A549 (cell line): Measurements from ENCODE around the gene NOS3. TPM values are rescaled to one million over a fixed set of nuclear protein-coding genes. Genes with fewer than 3 reads are reported as not detected.

Source experiments
- ATAC-seq, 2 experiments: fragments of 200-7000 bp in 1 of 2; fragments of >200 bp in 1 of 2; cut with Nextera tagmentation in 1 of 2; cut with Tn5 transposase in 1 of 2; 3 replicates each; pipeline versions ENCODE4 v1.8.0 to v1.9.1; 2018 to 2020; ENCODE audit warnings: mild to moderate bottlenecking in 1 of 2, moderate library complexity in 1 of 2
- CTCF ChIA-PET: fragments of 300-600 bp; sonication (Branson Sonifier 250); formaldehyde crosslinking; extraction: SDS; loops from one replicate; lab custom pipeline; 2021; ENCODE audit warnings: antibody characterized with exemption, inconsistent platforms; lab: Yijun Ruan, JAX
- POLR2A ChIA-PET: fragments of 350-600 bp; formaldehyde crosslinking; extraction: SDS; loops from one replicate; lab custom pipeline; 2021; ENCODE audit warnings: antibody characterized with exemption, inconsistent platforms; lab: Yijun Ruan, JAX
- DNase-seq, 2 experiments: peaks; one replicate each; pipeline versions ENCODE4 v3.0.0 to v3.0.0-alpha.2; 2011 to 2016; ENCODE audit warnings: low read depth in 1 of 2, low spot score in 1 of 2
- FAIRE-seq: peaks from 2 replicates; lab custom pipeline; 2011; peaks lifted over from hg19 to GRCh38; lab: Jason Lieb, UNC
- H3K27ac ChIP-seq, 2 experiments: fragments of >200 bp; sonication (Bioruptor Twin); formaldehyde crosslinking; 3 replicates each; pipeline ENCODE4 v1.5.1; 2016 to 2017
- H3K4me1 ChIP-seq: fragments of >200 bp; sonication (Bioruptor Twin); formaldehyde crosslinking; 3 replicates; pipeline ENCODE4 v1.6.1; 2016
- H3K4me2 ChIP-seq: fragments of >200 bp; sonication (Bioruptor Twin); formaldehyde crosslinking; 3 replicates; pipeline ENCODE4 v1.6.1; 2016
- H3K4me3 ChIP-seq: fragments of >200 bp; sonication (Bioruptor Twin); formaldehyde crosslinking; 3 replicates; pipeline ENCODE4 v1.5.1; 2016
- H3K9me3 ChIP-seq: fragments of >200 bp; sonication (Bioruptor Twin); formaldehyde crosslinking; 3 replicates; pipeline ENCODE4 v1.6.1; 2016
- ATOH8 ChIP-seq: fragments of 250-450 bp; sonication (Bioruptor Pico); IDR thresholded peaks from 2 replicates; pipeline ENCODE4 v1.5.0; 2020; ENCODE audit warnings: low read depth, mild to moderate bottlenecking, moderate library complexity
- BCL3 ChIP-seq: fragments of >200 bp; sonication (Bioruptor Twin); formaldehyde crosslinking; IDR thresholded peaks from 3 replicates; pipeline ENCODE4 v1.6.1; 2016
- CBX8 ChIP-seq: fragments of 200-600 bp; sonication (generic); IDR thresholded peaks from 2 replicates; pipeline ENCODE4 v1.6.1; 2016
- CEBPB ChIP-seq, 2 experiments: fragments of >200 bp in 1 of 2; sonication (Bioruptor Twin) in 1 of 2; formaldehyde crosslinking in 1 of 2; IDR thresholded peaks; 2 replicates each; pipeline ENCODE4 v1.6.1; 2012 to 2016
- CHD2 ChIP-seq: fragments of 150-350 bp; IDR thresholded peaks from 2 replicates; pipeline ENCODE4 v1.6.1; 2014; ENCODE audit warnings: low read length; ENCODE audit not compliant: partially characterized antibody
- CHD4 ChIP-seq: fragments of 200-600 bp; sonication (generic); IDR thresholded peaks from 2 replicates; pipeline ENCODE4 v1.6.1; 2016; ENCODE audit warnings: antibody characterized with exemption, mild to moderate bottlenecking, borderline replicate concordance
- EHF ChIP-seq: fragments of 250-450 bp; sonication (Bioruptor Pico); IDR thresholded peaks from 2 replicates; pipeline ENCODE4 v1.5.0; 2020; ENCODE audit warnings: mild to moderate bottlenecking
- ELK1 ChIP-seq: fragments of 150-350 bp; IDR thresholded peaks from 2 replicates; pipeline ENCODE4 v1.6.1; 2014; ENCODE audit warnings: low read depth, mild to moderate bottlenecking, low read length
- EP300 ChIP-seq, 2 experiments: fragments of >200 bp; sonication (Bioruptor Twin); formaldehyde crosslinking; IDR thresholded peaks; 2 replicates in 1 of 2; 3 replicates in 1 of 2; pipeline ENCODE4 v1.6.1; 2016 to 2017
- GATA3 ChIP-seq: IDR thresholded peaks from 2 replicates; pipeline ENCODE4 v1.6.1; 2012; ENCODE audit warnings: borderline replicate concordance
- HES2 ChIP-seq: fragments of >200 bp; sonication (Bioruptor Twin); formaldehyde crosslinking; IDR thresholded peaks from 2 replicates; pipeline ENCODE4 v1.6.1; 2016
- HEYL ChIP-seq: fragments of 250-450 bp; sonication (Bioruptor Pico); IDR thresholded peaks from 2 replicates; pipeline ENCODE4 v1.8.0; 2021; ENCODE audit warnings: mild to moderate bottlenecking, moderate library complexity
- HMGXB4 ChIP-seq: fragments of 250-450 bp; sonication (Bioruptor Pico); IDR thresholded peaks from 2 replicates; pipeline ENCODE4 v1.5.0; 2021; ENCODE audit warnings: mild to moderate bottlenecking, moderate library complexity, borderline replicate concordance
- HOXB13 ChIP-seq: fragments of 250-450 bp; sonication (Bioruptor Pico); IDR thresholded peaks from 2 replicates; pipeline ENCODE4 v1.5.0; 2020; ENCODE audit warnings: low read depth, mild to moderate bottlenecking, moderate library complexity
- HOXB5 ChIP-seq: fragments of 250-450 bp; sonication (Bioruptor Pico); IDR thresholded peaks from 2 replicates; pipeline ENCODE4 v1.5.0; 2020; ENCODE audit warnings: mild to moderate bottlenecking, moderate library complexity
- KDM5A ChIP-seq: fragments of 200-600 bp; sonication (generic); IDR thresholded peaks from 2 replicates; pipeline ENCODE4 v1.6.1; 2016; ENCODE audit warnings: antibody characterized with exemption, mild to moderate bottlenecking
- NFE2L2 ChIP-seq: fragments of 150-350 bp; conservative IDR thresholded peaks from 2 replicates; pipeline ENCODE4 v1.6.1; 2014; ENCODE audit warnings: low read length
- NPAS2 ChIP-seq: fragments of 250-450 bp; sonication (Bioruptor Pico); IDR thresholded peaks from 2 replicates; pipeline ENCODE4 v1.8.0; 2022; ENCODE audit warnings: mild to moderate bottlenecking, moderate library complexity, borderline replicate concordance
- RAD21 ChIP-seq, 2 experiments: fragments of >200 bp in 1 of 2; sonication (Bioruptor Twin) in 1 of 2; formaldehyde crosslinking in 1 of 2; IDR thresholded peaks in 1 of 2; conservative IDR thresholded peaks in 1 of 2; 2 replicates in 1 of 2; 3 replicates in 1 of 2; pipeline ENCODE4 v1.6.1; 2012 to 2018; ENCODE audit warnings: inconsistent platforms in 1 of 2
- RARB ChIP-seq: fragments of 250-450 bp; sonication (Bioruptor Pico); IDR thresholded peaks from 2 replicates; pipeline ENCODE4 v1.8.0; 2021; ENCODE audit warnings: mild to moderate bottlenecking, moderate library complexity
- REST ChIP-seq: fragments of 200-600 bp; sonication (generic); IDR thresholded peaks from 2 replicates; pipeline ENCODE4 v1.6.1; 2016; ENCODE audit warnings: antibody characterized with exemption, mild to moderate bottlenecking, moderate library complexity
- SMC3 ChIP-seq: fragments of >200 bp; sonication (Bioruptor Twin); formaldehyde crosslinking; IDR thresholded peaks from 3 replicates; pipeline ENCODE4 v1.6.1; 2018; ENCODE audit warnings: inconsistent platforms
- TFCP2L1 ChIP-seq: fragments of 250-450 bp; sonication (Bioruptor Pico); IDR thresholded peaks from 2 replicates; pipeline ENCODE4 v1.5.0; 2021; ENCODE audit warnings: mild to moderate bottlenecking
- USF2 ChIP-seq: fragments of 450-650 bp; IDR thresholded peaks from 2 replicates; pipeline ENCODE4 v1.6.1; 2014; ENCODE audit warnings: antibody characterized with exemption
- ZSCAN20 ChIP-seq: fragments of 250-450 bp; sonication (Bioruptor Pico); IDR thresholded peaks from 2 replicates; pipeline ENCODE4 v1.8.0; 2022; ENCODE audit warnings: mild to moderate bottlenecking, moderate library complexity
- WGBS: methylation state at CpG from one replicate; pipeline ENCODE4 v1.1.6; 2017; ENCODE audit errors: missing lambda C conversion rate; 5-methylcytosine and 5-hydroxymethylcytosine counted together
- polyA plus RNA-seq, 4 experiments: library from polyadenylated mRNA; depleted of rRNA in 3 of 4; stranded (reverse); fragments of >200 nt; fragmentation: RNase III in 1 of 4; extraction: RNeasy Plus Mini Kit Qiagen cat#74134 plus additional on column Dnase treatment in 1 of 4; gene quantifications; 2 replicates in 3 of 4; 3 replicates in 1 of 4; pipeline ENCODE4 v1.2.3, GENCODE V29; 2011 to 2017

NOS3 gene
- polyA plus RNA-seq, 2 of the 4 experiments (the other 2 are of a cell fraction) = 0.52 to 0.71 TPM

GRCh38 chr7:150957133-150958020 lies 33.4 kb upstream of the NOS3 start:
- WGBS = 75% methylated on average over 24 of the region's 26 CpGs
- FAIRE-seq = no peak
- no peak for ATAC-seq
- Histone ChIP-seq H3K9me3 (no peaks in the 10 kb centered on the region), H3K4me1 (no peaks in the 10 kb centered on the region), H3K27ac (no peak overlapping the region), H3K4me2 (no peak overlapping the region), H3K4me3 (no peak overlapping the region)
- DNase-seq = no peak
- ChIA-PET POLR2A (no interaction called here), CTCF (interaction anchor here (1.4 kb wide), 1 partner anchor 61 kb away, joined by 4 read pairs; no protein-coding TSS in a partner anchor)
- no peak for TF ChIP-seq GATA3
- no peak for TF ChIP-seq USF2
- TF ChIP-seq REST = no peak
- TF ChIP-seq ZSCAN20 (CRISPR knock-in tag) = no peak
- TF ChIP-seq EHF = no peak
- no peak for TF ChIP-seq CEBPB (IDR thresholded peaks at IDR 0.05)
- no peak for TF ChIP-seq HOXB13 (CRISPR knock-in tag)
- no peak for TF ChIP-seq SMC3
- no peak for TF ChIP-seq KDM5A
- TF ChIP-seq RARB (CRISPR knock-in tag) = no peak
- no peak for TF ChIP-seq HEYL (CRISPR knock-in tag)
- no peak for TF ChIP-seq HOXB5 (CRISPR knock-in tag)

- Histone ChIP-seq H3K4me2 (no peak overlapping the region), H3K9me3 (no peaks in the 10 kb centered on the region), H3K27ac (no peak overlapping the region), H3K4me3 (no peak overlapping the region), H3K4me1 (no peaks in the 10 kb centered on the region)
- WGBS = 92% methylated on average over 34 of the region's 74 CpGs
- no peak for FAIRE-seq
- CTCF ChIA-PET = interaction anchor here (1.4 to 2.0 kb wide), 2 partner anchors 28 to 60 kb away, joined by 4 to 14 read pairs; no protein-coding TSS in a partner anchor
- no peak for ATAC-seq
- POLR2A ChIA-PET = no interaction called here
- DNase-seq = no peak
- TF ChIP-seq NPAS2 (CRISPR knock-in tag) = no peak
- no peak for TF ChIP-seq GATA3
- no peak for TF ChIP-seq NFE2L2
- no peak for TF ChIP-seq HES2
- TF ChIP-seq CHD4 = no peak
- no peak for TF ChIP-seq EP300 (IDR thresholded peaks at IDR 0.05)
- no peak for TF ChIP-seq HMGXB4
- TF ChIP-seq KDM5A = no peak
- TF ChIP-seq TFCP2L1 (CRISPR knock-in tag) = no peak
- no peak for TF ChIP-seq BCL3
- TF ChIP-seq ELK1 = no peak
- TF ChIP-seq RAD21 (conservative IDR thresholded peaks at IDR 0.05 in 1 of 2, IDR thresholded peaks at IDR 0.05 in 1 of 2) = no peak
- TF ChIP-seq CHD2 = no peak
- no peak for TF ChIP-seq CBX8
- no peak for TF ChIP-seq ATOH8 (CRISPR knock-in tag)
- TF ChIP-seq HEYL (CRISPR knock-in tag) = no peak
Observed at GRCh38 chr7:150958062-150958552, 32.7 kb upstream of the NOS3 start.
